ENCODE measurements around the gene PECR.

DNA sequence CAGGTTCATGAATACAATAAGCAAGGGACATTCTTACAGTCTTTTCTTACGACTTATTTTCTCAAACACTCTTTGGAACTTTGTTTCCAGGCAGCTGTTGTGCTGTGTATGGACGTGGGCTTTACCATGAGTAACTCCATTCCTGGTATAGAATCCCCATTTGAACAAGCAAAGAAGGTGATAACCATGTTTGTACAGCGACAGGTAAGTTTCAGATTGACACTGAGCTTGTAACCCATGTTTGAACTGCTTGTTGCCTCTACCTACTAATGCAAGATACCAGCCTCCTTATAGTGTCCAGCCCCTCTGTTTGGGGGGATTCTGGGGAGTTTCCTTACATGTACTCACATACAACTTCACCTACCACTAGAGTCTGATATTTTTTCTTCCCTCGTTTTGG lies 31.3 kb upstream of the PECR start:
- no peak for TF ChIP-seq TAF1 (IDR thresholded peaks at IDR 0.05; ENCODE audit: borderline replicate concordance, insufficient read depth, low read length)
- no peak for TF ChIP-seq POLR2AphosphoS5 (IDR thresholded peaks at IDR 0.05; ENCODE audit: low read depth, low read length)
- no peak for TF ChIP-seq SIN3A (IDR thresholded peaks at IDR 0.05; ENCODE audit: borderline replicate concordance, insufficient read depth, low read length)
- TF ChIP-seq, protein P1, sequence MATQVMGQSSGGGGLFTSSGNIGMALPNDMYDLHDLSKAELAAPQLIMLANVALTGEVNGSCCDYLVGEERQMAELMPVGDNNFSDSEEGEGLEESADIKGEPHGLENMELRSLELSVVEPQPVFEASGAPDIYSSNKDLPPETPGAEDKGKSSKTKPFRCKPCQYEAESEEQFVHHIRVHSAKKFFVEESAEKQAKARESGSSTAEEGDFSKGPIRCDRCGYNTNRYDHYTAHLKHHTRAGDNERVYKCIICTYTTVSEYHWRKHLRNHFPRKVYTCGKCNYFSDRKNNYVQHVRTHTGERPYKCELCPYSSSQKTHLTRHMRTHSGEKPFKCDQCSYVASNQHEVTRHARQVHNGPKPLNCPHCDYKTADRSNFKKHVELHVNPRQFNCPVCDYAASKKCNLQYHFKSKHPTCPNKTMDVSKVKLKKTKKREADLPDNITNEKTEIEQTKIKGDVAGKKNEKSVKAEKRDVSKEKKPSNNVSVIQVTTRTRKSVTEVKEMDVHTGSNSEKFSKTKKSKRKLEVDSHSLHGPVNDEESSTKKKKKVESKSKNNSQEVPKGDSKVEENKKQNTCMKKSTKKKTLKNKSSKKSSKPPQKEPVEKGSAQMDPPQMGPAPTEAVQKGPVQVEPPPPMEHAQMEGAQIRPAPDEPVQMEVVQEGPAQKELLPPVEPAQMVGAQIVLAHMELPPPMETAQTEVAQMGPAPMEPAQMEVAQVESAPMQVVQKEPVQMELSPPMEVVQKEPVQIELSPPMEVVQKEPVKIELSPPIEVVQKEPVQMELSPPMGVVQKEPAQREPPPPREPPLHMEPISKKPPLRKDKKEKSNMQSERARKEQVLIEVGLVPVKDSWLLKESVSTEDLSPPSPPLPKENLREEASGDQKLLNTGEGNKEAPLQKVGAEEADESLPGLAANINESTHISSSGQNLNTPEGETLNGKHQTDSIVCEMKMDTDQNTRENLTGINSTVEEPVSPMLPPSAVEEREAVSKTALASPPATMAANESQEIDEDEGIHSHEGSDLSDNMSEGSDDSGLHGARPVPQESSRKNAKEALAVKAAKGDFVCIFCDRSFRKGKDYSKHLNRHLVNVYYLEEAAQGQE (IDR thresholded peaks at IDR 0.05; ENCODE audit: insufficient read depth in 1 of 2, low read depth in 2 of 2, low read length in 2 of 2) = no peak
